Mesenchymal stem cell (in vitro differentiated cells and primary cell): ENCODE results near the gene FRMD7.

Experiments used
- DNase-seq: peaks from one replicate; pipeline ENCODE4 v3.0.0-alpha.2; 2013
- H2AFZ ChIP-seq: one replicate; pipeline ENCODE4 v1.6.1; 2013; ENCODE audit warnings: low read depth, mild to moderate bottlenecking, control low read depth, inconsistent platforms, low read length, moderate library complexity
- H2AK5ac ChIP-seq: 2 replicates; pipeline ENCODE4 v1.6.1; 2013; ENCODE audit warnings: low read length, moderate library complexity, mild to moderate bottlenecking, inconsistent platforms; ENCODE audit not compliant: severe bottlenecking
- H2BK120ac ChIP-seq: one replicate; pipeline ENCODE4 v1.6.1; 2013; ENCODE audit warnings: low read depth, mild to moderate bottlenecking, inconsistent platforms, low read length, moderate library complexity
- H2BK12ac ChIP-seq, 2 experiments: one replicate each; pipeline ENCODE4 v1.6.1; 2013; ENCODE audit warnings: inconsistent platforms in 2 of 2, low read length in 2 of 2, mild to moderate bottlenecking in 2 of 2, moderate library complexity in 2 of 2, control low read depth in 1 of 2
- H2BK15ac ChIP-seq: one replicate; pipeline ENCODE4 v1.6.1; 2013; ENCODE audit warnings: mild to moderate bottlenecking, low read depth, inconsistent platforms; ENCODE audit not compliant: poor library complexity, severe bottlenecking
- H2BK5ac ChIP-seq: 2 replicates; pipeline ENCODE4 v1.6.1; 2013; ENCODE audit warnings: low read depth, mild to moderate bottlenecking, low read length, control low read depth, inconsistent platforms; ENCODE audit not compliant: poor library complexity, severe bottlenecking
- H3K14ac ChIP-seq, 2 experiments: one replicate each; pipeline ENCODE4 v1.6.1; 2013; ENCODE audit warnings: inconsistent platforms in 2 of 2, low read length in 2 of 2, control low read depth in 1 of 2, mild to moderate bottlenecking in 1 of 2, moderate library complexity in 1 of 2
- H3K18ac ChIP-seq, 2 experiments: one replicate each; pipeline ENCODE4 v1.6.1; 2013; ENCODE audit warnings: inconsistent platforms in 2 of 2, low read length in 2 of 2, control low read depth in 1 of 2, low read depth in 1 of 2, mild to moderate bottlenecking in 1 of 2
- H3K23ac ChIP-seq, 2 experiments: one replicate each; pipeline ENCODE4 v1.6.1; 2013; ENCODE audit warnings: inconsistent platforms in 2 of 2, low read length in 2 of 2, mild to moderate bottlenecking in 2 of 2, moderate library complexity in 2 of 2, control low read depth in 1 of 2
- H3K27ac ChIP-seq: 2 replicates; pipeline ENCODE4 v1.5.1; 2013; ENCODE audit warnings: mild to moderate bottlenecking, moderate library complexity, low read length, control low read depth, inconsistent platforms; ENCODE audit not compliant: poor library complexity, severe bottlenecking
- H3K27me3 ChIP-seq, 2 experiments: 2 replicates each; pipeline versions ENCODE4 v1.6.1 to v1.7.0; 2013; ENCODE audit warnings: low read length in 2 of 2, mild to moderate bottlenecking in 2 of 2, moderate library complexity in 2 of 2, control low read depth in 1 of 2, inconsistent platforms in 1 of 2; ENCODE audit not compliant: control insufficient read depth in 1 of 2, insufficient read depth in 1 of 2
- H3K36me3 ChIP-seq, 2 experiments: 2 replicates each; pipeline versions ENCODE4 v1.6.1 to v1.7.0; 2013; ENCODE audit warnings: low read length in 2 of 2, control low read depth in 1 of 2, inconsistent platforms in 1 of 2, low read depth in 1 of 2, mild to moderate bottlenecking in 1 of 2; ENCODE audit not compliant: insufficient read depth in 2 of 2, control insufficient read depth in 1 of 2
- H3K4ac ChIP-seq, 2 experiments: one replicate each; pipeline ENCODE4 v1.6.1; 2013; ENCODE audit warnings: inconsistent platforms in 2 of 2, low read length in 2 of 2, mild to moderate bottlenecking in 2 of 2, moderate library complexity in 2 of 2, control low read depth in 1 of 2, low read depth in 1 of 2
- H3K4me1 ChIP-seq: 2 replicates; pipeline ENCODE4 v1.6.1; 2013; ENCODE audit warnings: low read depth, low read length, control low read depth; ENCODE audit not compliant: control insufficient read depth, insufficient read depth
- H3K4me2 ChIP-seq: 2 replicates; pipeline ENCODE4 v1.6.1; 2013; ENCODE audit warnings: low read length, mild to moderate bottlenecking, inconsistent platforms; ENCODE audit not compliant: poor library complexity, severe bottlenecking
- H3K4me3 ChIP-seq, 2 experiments: 2 replicates each; pipeline versions ENCODE4 v1.5.1 to v1.7.0; 2013; ENCODE audit warnings: low read length in 2 of 2, mild to moderate bottlenecking in 2 of 2, control low read depth in 1 of 2, low read depth in 1 of 2; ENCODE audit not compliant: insufficient read depth in 1 of 2
- H3K79me1 ChIP-seq: replicated peaks from 2 replicates; pipeline ENCODE4 v1.6.1; 2013; ENCODE audit warnings: mild to moderate bottlenecking, control low read depth, low read length, inconsistent platforms; ENCODE audit not compliant: poor library complexity, severe bottlenecking
- H3K9ac ChIP-seq: 2 replicates; pipeline ENCODE4 v1.7.0; 2013; ENCODE audit warnings: mild to moderate bottlenecking, low read length, moderate library complexity
- H3K9me3 ChIP-seq: 2 replicates; pipeline ENCODE4 v1.7.0; 2013; ENCODE audit warnings: mild to moderate bottlenecking, low read length; ENCODE audit not compliant: control insufficient read depth
- H4K8ac ChIP-seq: one replicate; pipeline ENCODE4 v1.6.1; 2013; ENCODE audit warnings: inconsistent platforms, mild to moderate bottlenecking, low read length, moderate library complexity
- H4K91ac ChIP-seq: one replicate; pipeline ENCODE4 v1.6.1; 2013; ENCODE audit warnings: mild to moderate bottlenecking, low read length, inconsistent platforms
- WGBS: methylation state at CpG from one replicate; pipeline ENCODE4 v1.1.7; 2013; ENCODE audit warnings: mixed read lengths; 5-methylcytosine and 5-hydroxymethylcytosine counted together

The FRMD7 gene

DNA sequence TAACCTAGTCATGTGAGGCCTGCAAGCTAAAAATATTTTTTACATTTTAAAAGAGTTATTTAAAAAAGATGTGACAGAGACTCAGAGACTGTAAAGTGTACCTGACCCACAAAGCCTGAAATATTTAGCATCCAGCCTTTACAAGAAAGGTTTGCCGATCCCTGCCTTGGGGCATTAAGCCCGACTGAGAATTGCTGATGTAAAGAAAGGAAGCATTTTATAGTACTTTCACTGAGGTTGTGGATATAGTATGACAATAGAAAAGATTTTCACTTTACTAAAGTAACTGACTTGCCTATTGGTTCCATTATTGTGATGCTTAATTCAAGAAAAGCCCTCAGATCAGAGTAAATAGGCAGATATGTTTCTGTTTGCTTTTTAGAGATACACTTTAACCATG, 87.8 kb downstream of the FRMD7 start:
- Histone ChIP-seq H2BK12ac (no peak overlapping the region), H4K91ac (no peak overlapping the region), H2AFZ (no peak overlapping the region), H3K4ac (no peak overlapping the region), H3K36me3 (no peaks in the 10 kb centered on the region), H3K14ac (no peak overlapping the region), H4K8ac (no peak overlapping the region), H3K9me3 (no peaks in the 10 kb centered on the region), H3K4me1 (no peaks in the 10 kb centered on the region), H2BK5ac (no peak overlapping the region), H3K4me2 (no peak overlapping the region), H3K18ac (no peak overlapping the region), H3K27me3 (peaks cover 0 to 19% of the 10 kb centered on the region in 2 experiments), H2BK15ac (no peak overlapping the region), H2BK120ac (no peak overlapping the region), H3K23ac (no peak overlapping the region), H2AK5ac (no peak overlapping the region), H3K9ac (no peak overlapping the region), H3K4me3 (no peak overlapping the region), H3K27ac (no peak overlapping the region), H3K79me1 (no peaks in the 10 kb centered on the region)
- WGBS, result no CpG with 5 or more reads among the region's 2 CpGs
- DNase-seq, result no peak

DNA sequence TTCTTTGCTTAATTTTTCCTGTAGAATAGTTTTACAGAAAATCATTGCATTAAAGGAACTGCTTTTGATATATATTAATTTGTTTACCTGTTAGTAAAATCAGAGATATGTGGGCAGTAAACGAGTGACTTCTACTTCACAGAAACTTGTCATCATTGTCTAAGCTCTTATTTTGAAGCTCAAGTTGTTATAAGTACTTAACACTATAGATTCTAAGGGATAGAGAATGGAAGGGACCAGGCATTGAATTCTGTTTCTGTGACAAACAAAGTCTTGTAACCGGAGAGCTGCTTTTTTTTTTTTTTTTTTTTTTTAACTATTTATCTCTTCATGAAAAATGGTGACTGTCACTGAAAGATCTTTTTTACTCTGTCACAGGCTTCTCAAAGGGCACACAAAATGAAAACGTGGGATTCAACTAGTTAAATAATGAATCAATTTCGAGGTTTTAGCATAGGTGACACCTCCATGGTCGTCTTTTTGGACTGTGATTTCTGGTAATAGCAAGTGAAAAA, 90.3 kb downstream of the FRMD7 start:
- Histone ChIP-seq H2BK120ac (no peak overlapping the region), H2BK5ac (no peak overlapping the region), H3K9ac (no peak overlapping the region), H2AK5ac (no peak overlapping the region), H3K23ac (no peak overlapping the region), H4K8ac (no peak overlapping the region), H3K4me3 (no peak overlapping the region), H2AFZ (no peak overlapping the region), H3K27me3 (peaks cover 0 to 23% of the 10 kb centered on the region in 2 experiments), H2BK15ac (no peak overlapping the region), H3K27ac (no peak overlapping the region), H4K91ac (no peak overlapping the region), H3K4me1 (no peaks in the 10 kb centered on the region), H3K36me3 (no peaks in the 10 kb centered on the region), H3K4ac (no peak overlapping the region), H3K14ac (no peak overlapping the region), H3K4me2 (no peak overlapping the region), H3K18ac (no peak overlapping the region), H3K9me3 (no peaks in the 10 kb centered on the region), H2BK12ac (no peak overlapping the region), H3K79me1 (no peaks in the 10 kb centered on the region)
- WGBS, result 58% methylated on average over 3 of the region's 5 CpGs
- no peak for DNase-seq

DNA sequence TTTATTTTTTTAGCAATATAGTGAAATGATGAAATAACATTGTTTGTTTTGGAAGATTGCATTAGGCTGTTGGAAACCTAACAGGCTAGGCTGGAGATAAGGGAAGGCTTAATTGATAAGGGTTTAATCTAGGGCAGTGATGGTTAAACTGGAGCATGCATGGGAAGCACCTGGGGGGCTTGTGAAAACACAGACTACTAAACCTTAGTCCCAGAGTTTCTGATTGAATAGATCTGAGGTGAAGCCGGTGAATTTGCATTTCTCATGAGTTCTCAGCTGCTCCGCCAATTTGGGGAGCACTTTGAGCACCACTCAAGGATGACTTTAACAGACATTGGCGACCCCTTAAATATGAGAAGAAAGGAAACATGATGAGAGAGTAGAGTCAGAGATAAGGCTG, 93.2 kb downstream of the FRMD7 start:
- H3K27ac ChIP-seq, result no peak overlapping the region
- H3K4me1 ChIP-seq, result no peaks in the 10 kb centered on the region
- 100% methylated on average over 3 of the region's 3 CpGs for WGBS
- H3K27me3 ChIP-seq, result peaks cover 0 to 18% of the 10 kb centered on the region in 2 experiments
- H3K4ac ChIP-seq, result no peak overlapping the region
- no peak overlapping the region for H2AK5ac ChIP-seq
- no peak overlapping the region for H2AFZ ChIP-seq
- no peak overlapping the region for H4K8ac ChIP-seq
- H3K4me2 ChIP-seq, result no peak overlapping the region
- DNase-seq, result no peak
- H2BK5ac ChIP-seq, result no peak overlapping the region
- no peak overlapping the region for H3K14ac ChIP-seq
- H4K91ac ChIP-seq, result no peak overlapping the region
- H2BK12ac ChIP-seq, result no peak overlapping the region
- no peak overlapping the region for H3K18ac ChIP-seq
- H3K9ac ChIP-seq, result no peak overlapping the region
- no peaks in the 10 kb centered on the region for H3K36me3 ChIP-seq
- H3K79me1 ChIP-seq, result no peaks in the 10 kb centered on the region
- no peak overlapping the region for H2BK15ac ChIP-seq
- H3K23ac ChIP-seq, result no peak overlapping the region
- H2BK120ac ChIP-seq, result no peak overlapping the region
- H3K9me3 ChIP-seq, result no peaks in the 10 kb centered on the region
- H3K4me3 ChIP-seq, result no peak overlapping the region

DNA sequence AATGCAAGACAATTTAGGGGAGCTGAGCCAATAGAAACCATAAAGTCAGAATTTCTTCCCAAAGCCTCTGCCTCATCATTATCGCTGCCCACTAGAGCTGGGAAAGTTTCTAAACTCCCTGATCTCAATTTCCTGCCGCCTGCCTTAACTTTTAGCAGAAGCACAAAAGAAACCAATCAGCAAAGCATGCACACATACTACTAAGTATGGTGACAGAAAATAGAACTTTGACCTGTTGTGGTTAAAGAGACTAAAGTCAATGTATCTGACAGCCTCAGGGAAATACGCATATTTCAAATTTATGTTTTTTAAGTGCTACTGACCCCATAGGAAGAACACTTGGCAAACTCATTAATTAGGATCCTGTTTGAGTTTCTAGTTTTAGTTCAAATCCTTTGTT, 94.7 kb downstream of the FRMD7 start:
- Histone ChIP-seq H3K4me3 (no peak overlapping the region), H3K36me3 (no peaks in the 10 kb centered on the region), H3K27ac (no peak overlapping the region), H3K27me3 (peaks cover 0 to 18% of the 10 kb centered on the region in 2 experiments), H4K8ac (no peak overlapping the region), H3K79me1 (no peaks in the 10 kb centered on the region), H3K9ac (no peak overlapping the region), H3K4me1 (no peaks in the 10 kb centered on the region), H3K4me2 (no peak overlapping the region), H3K14ac (no peak overlapping the region), H2BK120ac (no peak overlapping the region), H3K9me3 (no peaks in the 10 kb centered on the region), H2BK15ac (no peak overlapping the region), H2BK5ac (no peak overlapping the region), H3K4ac (no peak overlapping the region), H2AFZ (no peak overlapping the region), H4K91ac (no peak overlapping the region), H2AK5ac (no peak overlapping the region), H3K23ac (no peak overlapping the region), H2BK12ac (no peak overlapping the region), H3K18ac (no peak overlapping the region)
- WGBS, result no CpG with 5 or more reads among the region's 3 CpGs
- peak; percentile 48 for DNase-seq
